NCI-H460 (cell line): ENCODE measurements around the gene OPHN1. TPM values are rescaled to one million over a fixed set of nuclear protein-coding genes. Genes with fewer than 3 reads are reported as not detected.

ENCODE experiments used
- DNase-seq: peaks from one replicate; pipeline ENCODE4 v3.0.0-alpha.2; 2016; ENCODE audit warnings: low read depth; ENCODE audit errors: extremely low read depth
- total RNA-seq: library from RNA; depleted of rRNA; stranded (reverse); fragments of >200 nt; shearing (Covaris generic); gene quantifications from 2 replicates; pipeline ENCODE4 v1.2.3, GENCODE V29; 2014

Gene OPHN1
- total RNA-seq, 1 experiment from 2014 or later: 3.0 TPM

- DNase-seq: peak; percentile 33
Observed at GRCh38 chrX:68183612-68184214, 249.6 kb downstream of the OPHN1 start.

GRCh38 chrX:68180579-68180978 lies 252.7 kb downstream of the OPHN1 start:
- no peak for DNase-seq

- DNase-seq: no peak
Observed at GRCh38 chrX:68179355-68179754, 253.9 kb downstream of the OPHN1 start.

- DNase-seq: peak; percentile 4
Observed at GRCh38 chrX:68177542-68177941, 255.8 kb downstream of the OPHN1 start.

- no peak for DNase-seq
Observed at GRCh38 chrX:68175562-68175961, 257.7 kb downstream of the OPHN1 start.

GRCh38 chrX:68163441-68163840 lies 269.9 kb downstream of the OPHN1 start:
- DNase-seq: no peak

- DNase-seq: no peak
Observed at GRCh38 chrX:68147848-68148247, 285.4 kb downstream of the OPHN1 start.

GRCh38 chrX:68146054-68146453 lies 287.2 kb downstream of the OPHN1 start:
- peak; percentile 20 for DNase-seq

- no peak for DNase-seq
Observed at GRCh38 chrX:68139791-68140190, 293.5 kb downstream of the OPHN1 start.

- DNase-seq: no peak
Observed at GRCh38 chrX:68133181-68133580, 300.1 kb downstream of the OPHN1 start.

- DNase-seq: no peak
Observed at GRCh38 chrX:68132749-68133148, 300.5 kb downstream of the OPHN1 start.

GRCh38 chrX:68121835-68122234 lies 311.5 kb downstream of the OPHN1 start:
- no peak for DNase-seq

GRCh38 chrX:68121371-68121770 lies 311.9 kb downstream of the OPHN1 start:
- no peak for DNase-seq

GRCh38 chrX:68115371-68115770 lies 317.9 kb downstream of the OPHN1 start:
- no peak for DNase-seq

- peak; percentile 42 for DNase-seq
Observed at GRCh38 chrX:68114573-68115129, 318.6 kb downstream of the OPHN1 start.

- no peak for DNase-seq
Observed at GRCh38 chrX:68113837-68114572, 319.3 kb downstream of the OPHN1 start.

GRCh38 chrX:68112321-68112720 lies 321.0 kb downstream of the OPHN1 start:
- no peak for DNase-seq

GRCh38 chrX:68109162-68109561 lies 324.1 kb downstream of the OPHN1 start:
- no peak for DNase-seq

GRCh38 chrX:68098431-68098830 lies 334.9 kb downstream of the OPHN1 start:
- DNase-seq: no peak

- no peak for DNase-seq
Observed at GRCh38 chrX:68090266-68090665, 343.0 kb downstream of the OPHN1 start.

GRCh38 chrX:68087526-68087925 lies 345.8 kb downstream of the OPHN1 start:
- no peak for DNase-seq

GRCh38 chrX:68086709-68087108 lies 346.6 kb downstream of the OPHN1 start:
- no peak for DNase-seq
